ENCODE measurements around the gene RECQL5.

DNA sequence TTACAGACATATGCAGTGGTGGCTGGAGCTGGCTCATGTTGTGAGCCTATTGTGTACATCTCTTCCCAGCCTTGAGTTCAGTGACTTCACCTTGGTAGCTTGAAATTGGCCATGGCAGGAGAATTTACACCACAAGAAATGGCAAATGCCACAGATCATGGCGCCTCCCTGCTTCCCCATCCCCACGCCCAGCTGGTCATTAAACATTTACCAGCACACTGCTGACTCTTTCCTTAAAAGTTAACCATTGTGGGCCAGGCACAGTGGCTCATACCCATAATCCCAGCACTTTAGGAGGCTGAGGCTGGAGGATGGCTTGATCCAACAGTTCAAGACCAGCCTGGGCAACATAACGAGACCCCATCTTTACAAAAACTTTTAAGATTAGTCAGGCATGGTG is 31.7 kb upstream of the RECQL5 start:
- TF ChIP-seq, protein P1, sequence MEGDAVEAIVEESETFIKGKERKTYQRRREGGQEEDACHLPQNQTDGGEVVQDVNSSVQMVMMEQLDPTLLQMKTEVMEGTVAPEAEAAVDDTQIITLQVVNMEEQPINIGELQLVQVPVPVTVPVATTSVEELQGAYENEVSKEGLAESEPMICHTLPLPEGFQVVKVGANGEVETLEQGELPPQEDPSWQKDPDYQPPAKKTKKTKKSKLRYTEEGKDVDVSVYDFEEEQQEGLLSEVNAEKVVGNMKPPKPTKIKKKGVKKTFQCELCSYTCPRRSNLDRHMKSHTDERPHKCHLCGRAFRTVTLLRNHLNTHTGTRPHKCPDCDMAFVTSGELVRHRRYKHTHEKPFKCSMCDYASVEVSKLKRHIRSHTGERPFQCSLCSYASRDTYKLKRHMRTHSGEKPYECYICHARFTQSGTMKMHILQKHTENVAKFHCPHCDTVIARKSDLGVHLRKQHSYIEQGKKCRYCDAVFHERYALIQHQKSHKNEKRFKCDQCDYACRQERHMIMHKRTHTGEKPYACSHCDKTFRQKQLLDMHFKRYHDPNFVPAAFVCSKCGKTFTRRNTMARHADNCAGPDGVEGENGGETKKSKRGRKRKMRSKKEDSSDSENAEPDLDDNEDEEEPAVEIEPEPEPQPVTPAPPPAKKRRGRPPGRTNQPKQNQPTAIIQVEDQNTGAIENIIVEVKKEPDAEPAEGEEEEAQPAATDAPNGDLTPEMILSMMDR (IDR thresholded peaks at IDR 0.05): no peak
- no peak for TF ChIP-seq EP300 (IDR thresholded peaks at IDR 0.05)
- TF ChIP-seq POLR2A (IDR thresholded peaks at IDR 0.05; ENCODE audit: low read depth): no peak

Data from esophagus muscularis mucosa (tissue), 4 donors.